Measurements from ENCODE around the gene PCNP.
"Not testable (repeated sequence)": the region's sequence is repeated elsewhere in the genome, so short reads cannot be mapped to it uniquely, and the experiment has no call there.

GRCh38 chr3:101551359-101552081 lies 22.5 kb upstream of the PCNP start:
- TF ChIP-seq CTCF (IDR thresholded peaks at IDR 0.05; ENCODE audit: borderline replicate concordance, extremely low read depth, low read length, poor library complexity, severe bottlenecking); EZH2 (IDR thresholded peaks at IDR 0.05; ENCODE audit: borderline replicate concordance, low read depth, low read length, severe bottlenecking): not testable (repeated sequence)

Measured in DND-41 (cell line).